Measurements from ENCODE around the gene PAPPA2. TPM values are rescaled to one million over a fixed set of nuclear protein-coding genes. Genes with fewer than 3 reads are reported as not detected.

The PAPPA2 gene
- total RNA-seq, 4 donors from 2014 or later, result 0.75 to 17.5 (median 1.3) TPM

DNA sequence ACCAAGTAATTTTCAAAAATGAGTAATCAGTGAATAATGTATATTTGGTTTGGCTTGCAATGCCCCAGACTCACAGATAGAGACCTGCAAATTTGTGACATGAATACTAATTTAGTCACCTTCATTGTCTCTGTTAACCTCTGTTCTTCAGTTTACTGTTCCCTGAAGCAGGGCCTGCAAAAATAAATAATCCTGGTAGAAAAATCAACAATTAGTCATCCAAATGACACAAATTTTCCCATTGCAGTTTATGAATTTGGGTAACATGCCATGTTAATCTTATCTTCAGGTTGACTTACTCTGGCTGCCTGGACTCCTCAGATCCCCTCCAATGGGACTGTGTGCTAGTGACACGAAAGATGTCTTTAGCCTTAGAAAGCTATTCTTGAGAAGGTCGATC is 289.5 kb downstream of the PAPPA2 start:
- TF ChIP-seq, protein P1, sequence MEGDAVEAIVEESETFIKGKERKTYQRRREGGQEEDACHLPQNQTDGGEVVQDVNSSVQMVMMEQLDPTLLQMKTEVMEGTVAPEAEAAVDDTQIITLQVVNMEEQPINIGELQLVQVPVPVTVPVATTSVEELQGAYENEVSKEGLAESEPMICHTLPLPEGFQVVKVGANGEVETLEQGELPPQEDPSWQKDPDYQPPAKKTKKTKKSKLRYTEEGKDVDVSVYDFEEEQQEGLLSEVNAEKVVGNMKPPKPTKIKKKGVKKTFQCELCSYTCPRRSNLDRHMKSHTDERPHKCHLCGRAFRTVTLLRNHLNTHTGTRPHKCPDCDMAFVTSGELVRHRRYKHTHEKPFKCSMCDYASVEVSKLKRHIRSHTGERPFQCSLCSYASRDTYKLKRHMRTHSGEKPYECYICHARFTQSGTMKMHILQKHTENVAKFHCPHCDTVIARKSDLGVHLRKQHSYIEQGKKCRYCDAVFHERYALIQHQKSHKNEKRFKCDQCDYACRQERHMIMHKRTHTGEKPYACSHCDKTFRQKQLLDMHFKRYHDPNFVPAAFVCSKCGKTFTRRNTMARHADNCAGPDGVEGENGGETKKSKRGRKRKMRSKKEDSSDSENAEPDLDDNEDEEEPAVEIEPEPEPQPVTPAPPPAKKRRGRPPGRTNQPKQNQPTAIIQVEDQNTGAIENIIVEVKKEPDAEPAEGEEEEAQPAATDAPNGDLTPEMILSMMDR (IDR thresholded peaks at IDR 0.05; ENCODE audit: low read depth), result no peak

DNA sequence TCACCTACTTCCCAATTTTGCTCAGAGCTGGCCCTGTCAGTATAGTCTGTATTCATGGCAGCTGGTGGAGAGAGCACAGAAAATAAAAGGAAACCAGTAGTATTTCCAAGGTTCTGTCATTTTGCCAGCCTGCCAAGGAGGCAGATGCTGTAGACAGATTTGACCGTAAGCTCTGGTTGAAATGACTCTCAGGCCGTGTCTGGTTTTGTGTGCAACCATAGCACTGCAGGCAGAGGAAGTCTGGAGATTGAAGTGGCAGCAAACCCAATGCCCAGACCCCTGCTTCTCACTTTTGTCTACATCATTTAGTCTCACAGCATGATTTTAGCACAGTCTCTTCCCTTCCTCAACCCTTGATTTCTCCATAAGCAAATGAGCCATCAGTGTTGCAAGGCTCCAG is 291.7 kb downstream of the PAPPA2 start:
- TF ChIP-seq, protein P1 (IDR thresholded peaks at IDR 0.05; ENCODE audit: low read depth), result no peak

DNA sequence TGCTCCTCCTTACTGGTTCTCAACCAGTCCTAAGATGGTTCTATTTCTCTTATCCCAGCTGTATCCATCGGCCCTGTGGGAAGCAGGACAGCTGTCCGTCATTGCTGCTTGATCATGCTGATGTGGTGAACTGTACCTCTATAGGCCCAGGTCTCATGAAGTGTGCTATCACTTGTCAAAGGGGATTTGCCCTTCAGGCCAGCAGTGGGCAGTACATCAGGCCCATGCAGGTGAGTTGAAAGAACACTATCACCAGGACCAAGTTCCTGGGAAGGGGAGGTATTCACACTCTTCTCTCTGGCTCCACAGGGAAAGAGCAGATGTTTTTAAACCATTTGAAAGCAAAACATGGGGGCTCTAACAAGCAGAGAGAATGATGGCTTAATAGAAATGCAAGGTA is 302.6 kb downstream of the PAPPA2 start:
- TF ChIP-seq, protein P1 (IDR thresholded peaks at IDR 0.05; ENCODE audit: low read depth), result no peak

DNA sequence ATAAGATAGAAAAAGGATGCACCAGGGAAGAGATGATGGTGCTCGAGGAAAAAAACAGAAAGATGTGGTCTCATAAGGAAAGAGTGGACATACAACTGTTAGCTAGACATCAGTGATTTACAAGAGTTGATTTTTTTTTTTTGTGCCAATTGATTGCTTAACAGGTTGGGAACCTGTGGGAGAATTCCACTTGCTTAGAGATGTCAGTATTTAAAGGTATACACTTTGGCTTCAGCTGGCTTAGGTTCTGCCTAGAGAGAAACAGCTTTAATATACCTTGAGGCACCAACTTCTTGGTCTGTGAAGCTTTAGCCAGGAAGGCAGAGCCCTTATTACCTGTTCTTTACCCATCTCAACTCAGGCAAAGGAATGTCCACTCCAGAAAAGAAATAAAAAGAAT is 303.8 kb downstream of the PAPPA2 start:
- TF ChIP-seq, protein P1 (IDR thresholded peaks at IDR 0.05; ENCODE audit: low read depth), result no peak

DNA sequence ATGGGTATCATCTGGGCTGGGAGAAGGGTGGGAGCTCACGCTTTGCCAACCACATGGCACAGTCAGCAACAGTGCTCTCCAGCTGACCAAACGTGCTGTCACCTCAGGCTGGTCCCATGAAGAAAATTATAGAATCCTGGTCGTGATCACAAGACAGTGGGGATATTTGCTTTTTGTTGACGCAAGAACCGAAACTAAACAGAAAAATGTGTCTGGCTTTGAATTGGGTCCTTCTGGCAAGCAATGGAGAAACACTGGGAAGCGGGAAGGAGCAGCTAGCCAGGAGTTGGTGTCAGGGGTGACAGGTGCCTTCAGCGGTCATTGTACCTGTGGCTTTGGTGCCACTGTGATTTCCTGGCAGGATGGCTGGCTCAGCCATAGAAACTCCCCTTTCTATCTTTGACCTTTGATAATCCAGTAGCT is 304.8 kb downstream of the PAPPA2 start:
- TF ChIP-seq, protein P1 (IDR thresholded peaks at IDR 0.05; ENCODE audit: low read depth), result no peak

DNA sequence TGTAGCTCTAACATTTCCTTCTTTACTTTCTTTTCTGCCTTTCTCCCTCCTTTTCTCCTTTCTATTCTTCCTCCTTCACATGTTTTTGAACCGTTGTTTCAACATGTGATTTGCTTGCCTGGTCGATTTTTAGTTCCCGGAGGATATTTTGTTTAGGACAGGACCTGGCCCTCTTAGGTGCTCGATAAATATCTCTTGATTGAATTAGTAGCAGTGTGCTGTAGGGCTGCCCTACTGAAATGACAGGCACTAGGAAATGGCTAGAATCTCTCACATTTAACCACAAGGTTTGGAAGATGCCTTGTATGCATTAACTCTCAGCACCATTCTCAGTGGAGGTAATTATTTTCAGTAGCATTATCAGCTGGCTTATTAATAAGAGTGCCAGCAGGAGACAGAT is 305.6 kb downstream of the PAPPA2 start:
- TF ChIP-seq, protein P1 (IDR thresholded peaks at IDR 0.05; ENCODE audit: low read depth), result no peak

DNA sequence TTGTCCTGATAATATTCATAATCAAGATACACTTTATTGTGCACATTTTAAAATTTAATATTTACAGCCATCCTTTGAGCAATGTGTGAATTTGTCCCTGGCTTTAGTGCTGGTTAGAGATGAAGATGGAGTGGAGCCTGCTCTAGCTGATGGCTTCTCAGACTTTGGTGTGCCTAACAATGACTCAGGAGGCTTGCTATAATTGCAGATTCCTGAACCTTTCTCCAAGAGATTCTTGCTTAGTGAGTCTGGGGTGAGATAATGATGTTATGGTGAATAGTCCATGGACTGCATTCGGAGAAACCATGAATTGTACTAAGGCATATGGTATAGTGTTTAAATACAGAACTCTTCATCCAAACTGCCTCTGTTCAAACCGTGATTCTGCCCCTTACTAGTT is 307.1 kb downstream of the PAPPA2 start:
- TF ChIP-seq, protein P1 (IDR thresholded peaks at IDR 0.05; ENCODE audit: low read depth), result no peak
